ENCODE results near the gene RASA2.

Gene RASA2, protein sequence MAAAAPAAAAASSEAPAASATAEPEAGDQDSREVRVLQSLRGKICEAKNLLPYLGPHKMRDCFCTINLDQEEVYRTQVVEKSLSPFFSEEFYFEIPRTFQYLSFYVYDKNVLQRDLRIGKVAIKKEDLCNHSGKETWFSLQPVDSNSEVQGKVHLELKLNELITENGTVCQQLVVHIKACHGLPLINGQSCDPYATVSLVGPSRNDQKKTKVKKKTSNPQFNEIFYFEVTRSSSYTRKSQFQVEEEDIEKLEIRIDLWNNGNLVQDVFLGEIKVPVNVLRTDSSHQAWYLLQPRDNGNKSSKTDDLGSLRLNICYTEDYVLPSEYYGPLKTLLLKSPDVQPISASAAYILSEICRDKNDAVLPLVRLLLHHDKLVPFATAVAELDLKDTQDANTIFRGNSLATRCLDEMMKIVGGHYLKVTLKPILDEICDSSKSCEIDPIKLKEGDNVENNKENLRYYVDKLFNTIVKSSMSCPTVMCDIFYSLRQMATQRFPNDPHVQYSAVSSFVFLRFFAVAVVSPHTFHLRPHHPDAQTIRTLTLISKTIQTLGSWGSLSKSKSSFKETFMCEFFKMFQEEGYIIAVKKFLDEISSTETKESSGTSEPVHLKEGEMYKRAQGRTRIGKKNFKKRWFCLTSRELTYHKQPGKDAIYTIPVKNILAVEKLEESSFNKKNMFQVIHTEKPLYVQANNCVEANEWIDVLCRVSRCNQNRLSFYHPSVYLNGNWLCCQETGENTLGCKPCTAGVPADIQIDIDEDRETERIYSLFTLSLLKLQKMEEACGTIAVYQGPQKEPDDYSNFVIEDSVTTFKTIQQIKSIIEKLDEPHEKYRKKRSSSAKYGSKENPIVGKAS

DNA sequence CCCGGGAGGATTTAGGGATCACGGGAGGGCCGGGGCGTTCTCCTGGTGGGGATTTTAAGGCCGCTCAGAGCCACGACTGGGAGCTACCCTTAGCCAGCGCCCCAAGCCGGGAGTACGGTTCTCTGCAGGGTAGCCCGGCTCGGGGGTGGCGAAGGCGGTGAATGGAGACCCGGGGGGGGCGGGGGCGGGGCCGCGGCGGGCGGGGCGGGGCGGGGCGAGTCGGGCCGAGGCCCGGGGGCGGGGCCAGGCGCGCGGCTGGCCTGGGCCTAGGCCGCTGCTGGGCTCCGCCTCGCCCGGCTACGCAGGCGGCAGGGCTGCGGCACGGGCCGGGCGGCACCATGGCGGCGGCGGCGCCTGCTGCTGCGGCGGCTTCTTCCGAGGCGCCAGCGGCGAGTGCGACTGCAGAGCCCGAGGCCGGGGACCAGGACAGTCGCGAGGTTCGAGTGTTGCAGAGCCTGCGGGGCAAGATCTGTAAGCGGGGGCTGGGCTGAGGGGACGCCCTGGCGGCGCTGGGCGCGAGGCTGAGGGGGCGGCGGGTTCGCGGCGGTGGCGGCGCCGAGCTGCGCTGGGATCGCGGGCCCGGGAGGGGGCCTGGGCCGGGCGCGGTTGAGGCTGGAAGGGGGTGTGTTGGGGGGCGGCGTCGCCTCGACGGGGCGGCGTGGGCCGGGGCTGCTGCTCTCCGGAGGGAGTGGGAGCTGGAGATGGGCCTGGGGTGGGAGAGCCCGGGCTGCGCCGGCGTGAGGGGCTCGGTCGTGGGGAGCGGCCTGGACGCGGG, at the start of gene RASA2:
Gene RASA2, plus strand, starts transcription at position 282 of the 775 bp plus-strand sequence. Its CDS starts 57 bp downstream, at position 339.
- FAIRE-seq = no peak

DNA sequence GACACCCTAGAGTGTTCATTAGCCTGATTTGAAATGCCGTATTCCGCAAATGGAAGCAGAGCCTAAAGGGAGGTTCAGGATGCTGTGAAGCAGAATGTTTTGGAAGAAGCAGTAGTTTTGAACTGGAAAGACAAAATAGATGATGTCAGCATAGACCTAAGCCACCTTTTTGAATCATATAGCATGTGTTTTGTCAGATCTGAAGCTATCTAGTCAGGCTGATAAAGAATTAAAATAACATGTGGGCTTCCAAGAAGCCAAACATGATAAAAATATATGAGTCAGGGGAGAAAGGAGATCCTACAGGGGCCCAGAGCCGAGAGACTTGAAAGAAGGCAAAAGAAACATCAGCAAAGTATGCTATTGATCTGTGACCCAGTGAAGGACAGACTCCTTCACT, 47.2 kb upstream of the RASA2 start:
- FAIRE-seq = no peak

DNA sequence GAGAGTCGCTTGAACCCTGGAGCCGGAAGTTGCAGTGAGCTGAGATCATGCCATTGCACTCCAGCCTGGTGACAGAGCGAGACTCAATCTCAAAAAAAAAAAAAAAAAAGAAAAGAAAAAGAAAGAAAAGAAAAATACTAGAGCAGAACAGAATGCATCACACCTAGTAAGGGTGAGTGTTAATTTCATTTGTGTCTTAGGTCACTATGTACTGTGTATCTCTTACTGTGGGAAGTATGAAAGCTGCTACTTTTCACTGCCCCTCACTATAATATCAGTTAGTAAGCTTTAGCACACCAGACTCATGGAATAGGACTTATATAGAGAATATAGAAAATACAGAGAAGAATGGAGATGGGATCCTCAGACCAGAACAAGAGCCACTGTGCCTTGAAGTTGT, 45.9 kb upstream of the RASA2 start:
- no peak for FAIRE-seq

DNA sequence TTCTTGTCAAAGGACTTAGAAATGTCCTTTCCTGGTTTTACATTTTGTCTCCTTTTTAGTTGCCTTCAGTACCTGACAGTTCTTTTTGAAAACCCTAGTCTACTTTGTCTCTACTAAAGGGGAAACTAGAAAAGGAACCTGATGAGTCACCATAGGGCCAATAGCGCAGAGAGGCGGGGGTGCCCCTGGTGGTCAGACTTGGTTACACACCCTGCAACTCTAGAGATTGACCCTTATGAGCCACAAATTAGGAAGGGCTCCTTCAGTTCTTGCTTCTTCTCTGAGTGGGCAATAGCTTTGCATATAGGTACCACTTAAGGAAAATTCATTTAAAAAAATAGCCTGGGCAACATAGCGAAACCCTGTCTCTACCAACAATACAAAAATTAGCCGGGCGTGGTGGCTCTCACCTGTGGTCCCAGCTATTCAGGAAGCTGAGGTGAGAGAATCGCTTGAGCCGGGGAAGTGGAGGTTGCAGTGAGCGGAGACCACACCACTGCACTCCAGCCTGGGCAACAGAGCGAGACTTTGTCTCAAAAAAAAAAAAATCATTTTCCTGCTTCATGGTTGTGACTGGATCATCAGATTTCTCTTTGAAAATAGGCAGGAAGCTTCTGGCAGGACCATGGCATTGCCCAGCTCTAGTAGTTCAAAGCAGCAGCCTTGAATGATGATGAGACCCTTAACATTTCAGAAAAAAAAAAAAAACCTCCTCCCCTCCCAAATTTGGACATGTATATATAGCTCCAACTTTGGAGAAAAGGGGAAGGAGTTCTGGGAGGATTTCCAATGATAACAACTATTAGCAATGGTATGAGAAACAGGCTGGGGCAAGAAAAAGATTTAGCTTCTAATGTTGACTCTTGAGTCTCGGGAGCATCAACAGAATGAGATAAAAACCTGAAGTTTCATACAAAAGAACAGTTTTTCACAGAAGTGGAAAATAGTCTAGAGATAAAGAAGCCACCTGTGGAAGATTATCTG, 45.2 kb upstream of the RASA2 start:
- FAIRE-seq = no peak

DNA sequence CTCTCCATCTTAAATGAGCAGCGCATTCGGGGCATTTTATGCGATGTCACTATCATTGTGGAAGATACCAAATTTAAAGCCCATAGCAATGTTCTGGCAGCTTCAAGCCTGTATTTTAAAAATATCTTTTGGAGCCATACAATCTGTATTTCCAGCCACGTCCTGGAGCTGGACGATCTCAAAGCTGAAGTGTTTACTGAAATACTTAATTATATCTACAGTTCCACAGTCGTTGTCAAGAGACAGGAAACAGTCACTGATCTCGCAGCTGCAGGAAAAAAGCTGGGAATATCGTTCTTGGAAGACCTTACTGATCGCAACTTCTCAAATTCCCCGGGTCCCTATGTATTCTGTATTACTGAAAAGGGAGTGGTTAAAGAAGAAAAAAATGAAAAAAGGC, 44.4 kb upstream of the RASA2 start:
- FAIRE-seq = no peak

DNA sequence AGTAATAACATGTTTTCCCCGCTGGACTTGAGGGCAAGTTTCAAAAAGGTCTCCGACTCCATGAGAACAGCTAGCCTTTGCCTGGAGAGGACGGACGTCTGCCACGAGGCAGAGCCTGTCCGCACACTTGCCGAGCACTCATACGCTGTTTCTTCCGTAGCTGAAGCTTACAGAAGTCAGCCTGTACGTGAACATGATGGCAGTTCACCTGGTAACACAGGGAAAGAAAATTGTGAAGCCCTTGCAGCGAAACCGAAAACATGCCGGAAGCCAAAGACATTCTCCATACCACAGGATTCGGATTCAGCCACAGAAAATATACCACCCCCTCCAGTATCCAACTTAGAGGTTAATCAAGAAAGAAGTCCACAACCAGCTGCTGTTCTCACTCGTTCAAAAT, 43.9 kb upstream of the RASA2 start:
- FAIRE-seq = no peak

DNA sequence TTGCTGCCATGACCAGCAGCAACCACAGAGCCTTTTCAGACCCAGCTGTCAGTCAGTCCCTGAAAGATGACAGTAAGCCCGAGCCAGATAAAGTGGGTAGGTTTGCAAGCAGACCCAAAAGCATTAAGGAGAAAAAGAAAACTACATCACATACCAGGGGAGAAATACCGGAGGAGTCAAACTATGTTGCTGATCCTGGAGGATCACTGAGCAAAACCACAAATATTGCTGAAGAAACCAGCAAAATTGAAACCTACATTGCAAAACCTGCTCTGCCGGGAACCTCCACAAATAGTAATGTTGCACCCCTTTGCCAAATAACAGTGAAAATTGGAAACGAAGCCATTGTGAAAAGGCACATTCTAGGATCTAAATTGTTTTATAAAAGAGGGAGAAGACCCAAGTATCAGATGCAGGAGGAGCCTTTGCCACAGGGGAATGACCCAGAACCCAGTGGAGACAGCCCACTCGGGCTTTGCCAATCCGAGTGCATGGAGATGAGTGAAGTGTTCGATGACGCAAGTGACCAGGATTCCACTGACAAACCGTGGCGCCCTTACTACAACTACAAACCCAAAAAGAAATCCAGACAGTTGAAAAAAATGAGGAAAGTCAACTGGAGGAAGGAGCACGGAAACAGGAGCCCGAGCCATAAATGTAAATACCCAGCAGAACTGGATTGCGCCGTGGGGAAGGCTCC, 42.1 kb upstream of the RASA2 start:
- no peak for FAIRE-seq

DNA sequence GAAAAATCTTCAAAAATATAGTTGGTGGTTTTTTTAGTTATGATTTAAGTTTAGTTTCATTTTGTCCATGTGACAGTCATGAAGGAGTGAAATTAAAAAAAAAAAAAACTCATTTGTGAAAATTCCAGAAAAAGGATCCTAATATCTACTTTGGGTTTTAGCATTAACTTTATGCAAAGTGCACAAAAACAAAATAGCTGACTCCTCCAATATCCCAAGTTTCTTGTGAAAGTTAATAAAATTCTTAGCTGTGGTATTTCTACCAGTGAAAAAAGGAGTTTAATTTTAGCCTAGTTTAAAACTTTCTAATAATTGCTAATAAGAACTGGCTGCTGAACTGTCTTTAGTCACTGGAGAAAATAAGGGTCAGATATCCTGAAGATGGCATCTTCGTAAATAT, 40.8 kb upstream of the RASA2 start:
- FAIRE-seq = no peak

DNA sequence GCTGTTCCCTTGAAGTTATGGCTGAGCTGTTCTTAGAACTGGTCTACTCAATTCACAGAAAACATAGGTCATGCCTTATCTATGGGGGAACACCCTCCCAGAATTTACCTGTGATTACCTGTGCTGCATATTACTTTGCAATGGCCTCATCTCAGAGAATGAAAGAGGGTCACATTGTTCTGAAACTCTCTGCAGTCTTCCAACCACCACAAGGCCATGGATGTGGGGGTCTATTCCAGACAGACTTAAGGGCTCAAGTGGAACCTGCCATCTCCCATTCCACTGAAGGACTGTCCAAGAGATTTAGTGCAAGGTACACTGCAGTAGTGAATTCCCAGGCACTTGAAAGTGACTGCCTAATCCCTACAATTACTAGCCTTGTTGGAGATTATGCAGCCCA, 40.1 kb upstream of the RASA2 start:
- no peak for FAIRE-seq

DNA sequence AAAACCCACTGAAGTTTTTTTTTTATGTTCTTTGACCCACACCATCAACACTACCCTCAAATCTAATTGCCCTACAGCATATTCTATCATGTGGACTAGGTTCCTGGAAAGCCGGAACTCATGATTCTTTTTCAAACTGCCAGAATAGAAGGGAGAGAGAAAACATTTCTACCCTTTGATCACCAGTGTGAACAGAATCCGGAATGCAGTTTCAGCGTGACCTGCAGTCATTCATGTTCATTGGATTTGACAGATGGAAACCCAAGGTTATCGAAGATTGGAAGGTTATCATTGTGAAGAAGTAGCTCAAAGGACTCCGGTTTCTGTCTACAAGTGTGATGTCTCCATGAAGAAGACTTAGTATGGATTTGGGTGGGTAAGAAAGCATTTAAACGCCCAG, 39.4 kb upstream of the RASA2 start:
- no peak for FAIRE-seq

DNA sequence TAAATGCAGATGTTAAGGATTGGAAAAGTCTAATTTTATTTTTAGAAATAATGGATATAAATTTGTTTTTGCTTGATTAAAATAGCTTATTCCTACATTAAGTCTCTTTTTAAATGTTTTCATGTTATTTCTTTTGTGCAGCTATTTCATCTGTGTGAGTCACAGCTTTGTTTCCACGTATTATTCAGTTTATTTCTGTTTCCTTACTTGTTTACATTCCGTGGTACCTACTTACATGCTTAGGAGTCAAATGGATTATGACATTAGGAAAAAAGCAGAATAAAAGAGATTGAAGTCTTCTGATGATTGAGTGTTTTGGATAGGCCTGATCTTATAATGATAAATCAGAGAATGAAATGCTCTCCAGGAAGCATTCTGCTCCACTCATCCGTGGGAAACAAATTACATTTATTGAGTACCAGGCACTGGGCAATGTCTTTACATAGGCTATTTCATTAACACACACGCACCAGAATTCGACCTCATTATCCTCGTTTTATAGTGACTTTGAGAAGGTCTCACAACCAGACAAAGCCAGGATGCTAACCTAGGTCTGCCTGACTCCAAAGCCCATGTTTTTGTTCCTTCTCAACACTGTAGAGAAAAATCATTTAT, 38.1 kb upstream of the RASA2 start:
- FAIRE-seq = peak; percentile 64

DNA sequence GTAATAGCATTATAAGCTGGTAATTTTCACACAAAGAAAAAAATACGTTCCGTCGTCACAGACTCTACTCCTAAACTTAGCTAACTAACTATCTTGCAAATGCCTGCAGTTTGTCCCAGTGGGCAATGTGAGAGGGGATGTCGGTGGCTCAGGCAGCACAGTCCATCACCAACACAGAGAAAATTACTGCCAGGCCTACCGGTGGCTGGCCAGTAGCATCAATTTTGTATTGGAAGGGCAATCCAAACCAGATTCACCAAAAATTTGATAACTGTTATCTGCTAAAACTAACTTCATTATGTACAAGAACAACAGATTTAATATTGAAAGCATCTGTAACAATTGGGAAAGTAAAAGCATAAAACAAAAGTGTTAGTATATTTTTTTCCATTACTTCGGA, 37.4 kb upstream of the RASA2 start:
- FAIRE-seq = no peak

DNA sequence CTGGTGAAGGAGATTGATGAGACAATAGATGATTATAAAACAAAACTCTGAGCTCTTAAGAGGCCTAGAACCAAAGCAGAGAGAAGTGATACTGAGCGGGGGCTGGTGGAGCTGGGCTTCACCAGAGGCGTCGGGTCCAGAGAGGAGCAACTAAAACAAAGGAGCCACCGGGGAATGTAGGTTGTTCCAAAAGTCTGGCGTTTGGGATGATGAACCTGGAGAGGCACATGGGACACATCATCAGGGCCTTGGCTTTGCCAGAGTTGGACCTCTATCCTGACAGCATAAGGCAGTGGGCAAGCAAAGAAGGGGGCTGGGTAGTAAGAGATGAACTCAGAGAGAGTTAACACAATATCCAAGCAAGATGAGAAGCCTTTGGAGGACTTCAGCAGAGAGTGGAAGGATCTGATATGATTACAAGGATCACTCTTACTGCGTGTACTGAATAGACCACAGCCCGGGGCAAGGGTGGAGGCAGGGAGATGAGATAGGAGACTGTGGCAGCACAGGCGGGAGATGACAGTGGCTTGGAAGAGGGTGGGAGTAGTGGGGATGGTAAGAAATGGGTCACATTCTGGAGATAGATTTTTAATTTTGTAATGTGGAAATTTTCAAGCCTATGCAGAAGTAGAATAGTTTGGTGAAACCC, 36.0 kb upstream of the RASA2 start:
- no peak for FAIRE-seq

DNA sequence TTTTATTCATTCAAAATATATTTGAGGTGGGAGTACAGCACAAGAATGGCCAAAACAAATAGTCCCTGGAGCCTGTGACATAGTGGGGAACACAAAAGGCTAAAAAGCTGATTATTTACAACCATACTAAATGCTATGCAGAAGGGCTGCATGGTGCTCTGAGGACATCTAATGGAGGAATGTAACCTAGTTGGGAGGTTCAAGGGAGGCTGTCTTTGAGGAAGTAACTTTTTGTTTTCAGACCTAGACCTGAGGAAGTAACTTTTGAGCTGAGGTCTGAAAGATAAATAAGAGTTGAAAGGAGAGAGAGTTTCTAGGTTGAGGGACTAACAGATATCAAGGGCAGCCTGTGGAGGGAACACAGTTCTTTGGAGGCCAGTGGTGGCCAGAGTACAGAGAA, 34.8 kb upstream of the RASA2 start:
- FAIRE-seq = peak; percentile 42

DNA sequence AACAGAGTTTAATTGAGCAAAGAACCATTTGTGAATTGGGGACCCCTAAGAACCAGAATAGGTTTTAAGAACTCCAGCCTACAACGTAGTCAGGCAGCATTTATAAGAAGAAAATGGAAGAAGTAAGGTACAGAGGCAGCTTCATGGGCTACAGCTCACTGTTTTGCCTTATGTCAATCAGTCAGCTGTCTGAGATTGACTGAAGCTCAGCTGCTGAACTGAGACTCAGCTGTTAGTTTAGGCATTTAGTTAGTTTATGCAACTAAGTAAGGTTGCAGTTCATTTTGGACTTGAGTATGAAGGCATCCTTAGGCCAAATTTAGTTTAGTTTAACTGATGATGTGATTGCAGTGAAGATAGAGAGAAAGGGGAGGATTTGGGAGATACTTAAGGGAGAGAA, 34.1 kb upstream of the RASA2 start:
- FAIRE-seq = no peak

DNA sequence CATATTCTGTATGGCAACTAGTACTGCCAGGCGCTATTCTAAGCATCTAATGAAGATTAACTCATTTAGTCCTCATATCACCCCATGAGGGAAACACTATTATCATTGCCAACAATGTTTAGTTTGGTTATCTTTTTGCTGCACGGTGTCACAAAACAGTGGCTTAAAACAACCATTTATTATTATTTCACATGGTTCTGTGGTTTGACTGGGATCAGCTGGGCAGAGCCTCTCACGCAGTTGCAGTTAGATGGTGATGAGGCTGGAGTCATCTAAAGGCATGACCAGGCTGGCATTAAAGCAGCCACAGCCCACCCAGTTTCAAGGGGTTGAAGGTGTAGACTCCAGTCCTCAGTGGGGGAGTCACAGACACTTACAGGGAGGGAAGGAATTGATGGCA, 32.8 kb upstream of the RASA2 start:
- FAIRE-seq = no peak

DNA sequence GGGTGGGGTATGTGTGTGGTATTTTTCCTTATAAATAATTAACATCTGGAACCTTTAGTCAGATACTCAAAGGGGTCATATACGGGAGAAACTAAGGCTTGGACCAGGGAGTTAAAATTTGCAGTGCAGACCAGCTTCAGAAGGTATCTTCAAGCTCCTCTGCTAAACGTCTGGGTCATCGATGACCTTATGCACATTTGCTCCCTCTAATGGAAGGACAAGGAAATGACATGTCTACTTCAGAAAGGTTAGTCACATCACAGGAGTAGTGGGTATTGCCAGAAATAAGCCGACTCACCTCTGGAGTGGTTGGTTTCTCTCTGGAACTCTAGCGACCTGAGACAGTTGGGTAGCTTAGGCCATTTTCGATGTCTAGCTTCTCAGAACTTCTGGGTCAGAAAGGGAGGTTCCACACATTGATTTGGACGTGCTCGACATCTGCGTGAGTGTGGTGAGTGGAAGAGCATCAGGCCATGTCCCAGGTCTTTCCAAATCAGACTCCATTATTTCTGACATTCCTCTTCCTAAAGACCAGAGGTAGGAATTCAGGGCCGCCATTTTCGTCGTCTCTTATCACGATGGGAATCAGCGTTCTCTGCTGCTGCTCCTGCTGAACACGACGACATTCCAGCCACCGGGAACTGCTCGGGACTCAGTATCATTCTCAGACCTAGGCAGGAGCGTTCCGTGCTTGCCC, 31.8 kb upstream of the RASA2 start:
- peak; percentile 22 for FAIRE-seq

DNA sequence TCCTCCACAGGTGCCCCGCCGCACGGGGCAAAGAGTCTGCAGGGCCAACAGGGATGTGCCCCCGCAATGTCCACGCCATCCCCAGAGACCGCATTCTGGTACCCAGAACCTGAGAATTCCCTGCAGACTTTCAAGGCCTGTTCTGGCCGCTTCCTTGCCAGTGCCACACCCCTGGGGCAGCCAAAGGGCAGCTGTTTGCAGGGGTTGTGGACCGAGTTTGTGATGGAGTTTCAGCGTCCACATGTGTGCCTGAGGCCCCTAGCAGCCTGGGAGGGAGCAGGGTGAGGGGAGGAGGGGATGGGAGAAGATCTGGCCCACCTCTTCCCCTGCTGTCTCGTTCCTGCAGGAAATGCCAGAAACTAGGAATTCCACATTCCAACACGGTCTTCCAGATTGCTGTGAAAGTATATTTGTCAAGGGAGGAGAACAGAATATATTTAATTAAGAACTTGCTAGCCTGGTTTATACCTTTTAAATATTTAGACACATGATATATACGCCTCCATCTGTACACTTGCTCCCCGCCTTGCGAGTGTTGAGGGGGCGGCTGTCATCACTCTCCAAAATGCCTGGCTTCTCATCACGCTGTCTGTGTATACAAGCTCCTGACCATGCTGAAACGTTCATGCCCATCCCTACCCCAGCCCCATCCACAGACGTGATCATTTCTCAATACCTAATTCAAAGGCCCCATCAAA, 31.1 kb upstream of the RASA2 start:
- FAIRE-seq = no peak

DNA sequence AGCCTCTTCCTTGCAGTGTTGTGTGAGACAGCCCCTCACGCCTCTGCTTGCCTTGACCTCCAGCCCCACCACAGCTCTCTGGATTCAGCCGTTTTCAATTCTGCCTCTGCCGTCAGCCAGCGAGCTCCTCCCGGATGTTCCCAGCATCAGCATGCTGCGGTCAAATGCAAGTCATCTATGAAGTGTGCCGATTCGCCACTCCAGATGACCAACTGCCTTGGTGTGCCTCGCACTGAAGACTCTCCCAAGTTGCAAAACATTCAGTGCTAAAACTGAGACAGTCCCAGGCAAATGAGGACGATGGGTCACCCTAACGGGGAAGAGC, 30.6 kb upstream of the RASA2 start:
- no peak for FAIRE-seq

Data from TTC549 (cell line).